ENCODE measurements around the gene IMP4. TPM values are rescaled to one million over a fixed set of nuclear protein-coding genes. Genes with fewer than 3 reads are reported as not detected.
A peak's percentile ranks its signal among the peaks of the same experiment; 100 is the strongest.

The IMP4 gene
- total RNA-seq, 1 experiment from 2014 or later, result 121 TPM

GRCh38 chr2:130355578-130356431 is 13.1 kb downstream of the IMP4 start, which contains the start of gene PTPN18 (continued):
- TF ChIP-seq CTCF (IDR thresholded peaks at IDR 0.05 in 2 of 3, conservative IDR thresholded peaks at IDR 0.05 in 1 of 3; ENCODE audit: borderline replicate concordance in 1 of 3, insufficient read depth in 1 of 3, low read depth in 2 of 3, low read length in 2 of 3) (peak; percentile 13 to 41 (median 34); a peak in 4 of 6 replicates), SP1 (IDR thresholded peaks at IDR 0.05; ENCODE audit: low read depth) (no peak), EZH2 (IDR thresholded peaks at IDR 0.05) (no peak)

GRCh38 chr2:130357864-130358263 is 15.2 kb downstream of the IMP4 start:
- ChIA-PET POLR2A (no interaction called here), RAD21 (ENCODE audit: low non-redundant PET in 1 of 2, low total read pairs in 2 of 2, uncharacterized antibody in 2 of 2, unreplicated experiment in 2 of 2) (no interaction called here), CTCF (interaction anchor here (1.0 kb wide), 1 partner anchor 16 kb away, joined by 3 read pairs; a partner anchor contains a TSS)
- Histone ChIP-seq H2AFZ (ENCODE audit: low read depth, low read length, poor library complexity, severe bottlenecking) (no peak overlapping the region), H3K4me3 (replicated peaks in 1 of 2; ENCODE audit: low read depth in 1 of 2, low read length in 2 of 2) (no peak overlapping the region), H3K9ac (ENCODE audit: low read length) (no peak overlapping the region), H3K4me1 (ENCODE audit: control insufficient read depth in 1 of 2, insufficient read depth in 2 of 2, low read length in 2 of 2) (peaks cover 0 to 19% of the 10 kb centered on the region in 2 experiments; a peak in 2 of 4 replicates), H3K27ac (ENCODE audit: low read depth, low read length) (no peak overlapping the region), H3K36me3 (ENCODE audit: control insufficient read depth in 1 of 2, insufficient read depth in 2 of 2, low read length in 2 of 2) (no peaks in the 10 kb centered on the region; a peak in 1 of 4 replicates), H3K79me2 (ENCODE audit: insufficient read depth, low read length) (no peaks in the 10 kb centered on the region; the same call in none of the 2 replicates), H3K4me2 (ENCODE audit: low read length) (no peak overlapping the region), H3K9me3 (ENCODE audit: control insufficient read depth in 1 of 2, insufficient read depth in 1 of 2, low read depth in 1 of 2, low read length in 2 of 2) (no peaks in the 10 kb centered on the region), H3K27me3 (ENCODE audit: insufficient read depth, low read length) (no peaks in the 10 kb centered on the region), H4K20me1 (ENCODE audit: insufficient read depth) (no peaks in the 10 kb centered on the region), H3K9me2 (ENCODE audit: insufficient read depth) (no peaks in the 10 kb centered on the region)
- TF ChIP-seq TCF7L2 (IDR thresholded peaks at IDR 0.05; ENCODE audit: borderline replicate concordance, extremely low read depth, insufficient read depth, insufficient read length) (no peak), YY1 (IDR thresholded peaks at IDR 0.05; ENCODE audit: extremely low read depth, insufficient replicate concordance, low read depth, low read length) (no peak), POLR2A (IDR thresholded peaks at IDR 0.05; ENCODE audit: borderline replicate concordance, extremely low read depth, insufficient read depth, insufficient read length) (no peak), CTCF (IDR thresholded peaks at IDR 0.05 in 2 of 3, conservative IDR thresholded peaks at IDR 0.05 in 1 of 3; ENCODE audit: borderline replicate concordance in 1 of 3, insufficient read depth in 1 of 3, low read depth in 2 of 3, low read length in 2 of 3) (no peak), JUND (IDR thresholded peaks at IDR 0.05) (no peak), SRF (IDR thresholded peaks at IDR 0.05; ENCODE audit: low read depth) (no peak), REST (IDR thresholded peaks at IDR 0.05; ENCODE audit: low read depth) (no peak), EGR1 (IDR thresholded peaks at IDR 0.05; ENCODE audit: low read depth) (no peak), ATF3 (IDR thresholded peaks at IDR 0.05) (no peak)
- ATAC-seq (no peak), DNase-seq (ENCODE audit: low read depth, low spot score) (no peak)
- BruUV-seq (replicated peaks), result no TSS peak
- intact Hi-C loops (cut with micrococcal nuclease), result no loop called here

Measured in HCT116 (cell line).